HG03469 (cell line): ENCODE results near the gene LAMA2.
A peak's percentile ranks its signal among the peaks of the same experiment; 100 is the strongest.

Experiments
- ATAC-seq: cut with Tn5 transposase; IDR thresholded peaks from one replicate; pipeline ENCODE4 v1.9.1; 2021; ENCODE audit warnings: mild to moderate bottlenecking, moderate library complexity, moderate number of reproducible peaks; ENCODE audit not compliant: unreplicated experiment

The LAMA2 gene

DNA sequence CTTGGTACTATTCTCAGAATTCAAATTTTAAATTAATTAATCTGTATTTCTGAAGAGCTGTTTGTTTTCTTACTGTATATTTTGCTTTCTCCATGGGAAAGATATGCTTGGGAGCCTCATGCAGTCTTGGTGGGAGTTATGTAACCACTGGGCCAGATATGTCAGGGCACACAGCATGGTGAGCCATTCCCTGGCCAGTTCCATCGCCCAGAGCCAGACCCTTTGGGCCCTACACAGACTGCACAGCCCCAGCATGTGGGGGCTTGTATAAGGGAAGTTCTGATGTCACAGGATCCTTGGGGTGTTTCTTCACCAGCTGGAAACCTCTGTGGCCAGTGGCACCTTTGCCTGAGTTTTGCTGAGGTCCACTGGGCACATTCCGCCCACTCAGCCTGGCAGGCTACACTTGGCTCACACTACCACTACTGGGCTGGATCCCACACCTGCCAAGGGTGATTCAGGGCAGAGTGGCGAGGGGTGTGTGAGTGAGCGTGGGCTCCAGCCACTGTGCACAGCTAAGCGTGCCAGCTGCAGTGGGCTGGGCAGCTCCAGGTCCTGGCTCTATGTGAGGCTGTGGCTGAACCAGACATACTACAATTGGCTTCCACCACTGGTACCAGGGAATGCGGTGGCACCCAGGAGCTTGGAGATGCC is 533.5 kb downstream of the LAMA2 start:
- ATAC-seq: no peak

DNA sequence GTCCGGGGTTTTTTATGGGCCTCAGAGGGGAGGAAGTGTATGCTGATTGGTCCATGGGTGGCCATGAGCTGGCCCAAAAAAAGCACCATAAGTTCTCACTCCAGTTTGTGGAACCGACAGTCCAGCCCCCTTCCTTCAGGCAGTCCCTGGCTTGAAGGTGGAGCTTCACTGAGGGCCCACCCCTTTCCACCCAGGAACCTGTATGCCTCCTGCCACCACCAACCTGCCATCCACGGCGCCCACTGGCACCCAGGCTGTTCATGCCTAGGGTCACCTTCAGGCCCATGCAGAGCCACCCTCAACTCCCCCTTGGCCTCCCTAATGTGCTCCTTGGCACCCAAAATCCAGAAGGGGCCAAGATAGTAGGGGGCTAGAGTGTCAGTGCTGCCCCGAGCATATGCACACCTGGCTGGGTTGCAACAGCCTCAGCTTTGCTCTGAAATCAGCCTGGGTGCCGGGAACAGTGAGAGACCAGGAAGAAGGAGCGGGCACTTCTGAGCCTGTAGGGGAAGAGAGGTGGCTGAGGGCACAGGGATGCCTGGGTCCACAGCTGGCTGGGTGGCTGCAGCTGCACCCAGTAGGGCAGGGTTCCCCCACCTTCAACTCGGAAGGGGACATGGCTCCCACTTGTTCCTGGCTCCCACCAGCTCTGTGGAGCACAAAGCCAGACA is 534.6 kb downstream of the LAMA2 start:
- ATAC-seq: no peak

DNA sequence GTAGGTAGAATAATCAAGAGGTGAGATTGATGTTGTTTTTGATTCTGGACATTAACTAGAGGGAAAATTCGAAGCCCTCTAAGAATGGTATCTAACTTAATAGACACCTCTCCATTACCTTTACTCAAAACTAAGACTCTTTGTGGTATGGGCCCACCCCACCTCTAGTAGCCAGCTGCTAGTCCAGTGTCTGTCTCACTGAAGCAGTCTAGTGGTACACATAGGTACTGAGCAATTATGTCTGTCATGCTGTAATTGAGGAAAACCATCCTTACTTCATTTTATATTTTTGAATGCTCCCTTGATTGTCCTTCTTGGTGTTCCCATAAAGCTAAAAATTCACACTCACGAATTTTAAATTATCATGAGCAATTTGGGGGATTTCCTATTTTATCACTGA is 536.4 kb downstream of the LAMA2 start:
- no peak for ATAC-seq

DNA sequence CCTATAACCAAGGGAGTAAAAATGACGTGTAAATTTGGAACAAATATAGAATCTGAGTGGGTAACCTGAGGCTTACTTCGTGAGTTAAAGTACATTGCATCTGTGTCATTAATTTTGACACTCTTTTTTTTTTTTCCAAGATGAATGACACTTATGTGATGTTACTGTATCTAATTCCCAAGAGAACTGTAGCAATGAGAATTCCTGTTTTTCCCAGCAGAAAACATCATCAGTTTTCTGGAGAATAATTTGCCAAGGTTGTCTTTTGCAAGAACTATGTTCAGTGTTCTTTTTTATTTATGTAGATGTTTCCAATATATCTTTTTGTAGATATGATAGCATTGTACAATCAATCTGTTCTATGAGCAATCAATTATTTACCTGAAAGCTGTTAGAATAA is 543.4 kb downstream of the LAMA2 start:
- no peak for ATAC-seq

DNA sequence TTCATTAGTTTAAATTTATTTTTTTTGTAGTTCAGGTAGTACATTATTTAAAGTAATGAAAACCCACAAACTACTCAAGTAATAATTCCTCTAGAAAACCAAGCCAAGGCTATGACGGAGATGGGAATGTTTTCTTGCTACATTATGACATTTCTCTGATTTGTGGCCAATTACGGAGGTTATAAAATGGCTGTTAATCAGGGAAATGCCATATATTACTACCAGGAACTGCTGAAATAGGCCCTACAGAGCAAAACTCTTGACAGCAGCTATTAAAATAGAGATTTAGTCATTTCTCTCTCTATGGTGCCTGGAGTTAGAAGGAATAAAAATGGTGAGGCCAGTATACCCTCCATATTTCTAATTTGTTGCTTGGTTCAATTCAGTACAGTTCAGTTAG is 547.0 kb downstream of the LAMA2 start:
- ATAC-seq: no peak

DNA sequence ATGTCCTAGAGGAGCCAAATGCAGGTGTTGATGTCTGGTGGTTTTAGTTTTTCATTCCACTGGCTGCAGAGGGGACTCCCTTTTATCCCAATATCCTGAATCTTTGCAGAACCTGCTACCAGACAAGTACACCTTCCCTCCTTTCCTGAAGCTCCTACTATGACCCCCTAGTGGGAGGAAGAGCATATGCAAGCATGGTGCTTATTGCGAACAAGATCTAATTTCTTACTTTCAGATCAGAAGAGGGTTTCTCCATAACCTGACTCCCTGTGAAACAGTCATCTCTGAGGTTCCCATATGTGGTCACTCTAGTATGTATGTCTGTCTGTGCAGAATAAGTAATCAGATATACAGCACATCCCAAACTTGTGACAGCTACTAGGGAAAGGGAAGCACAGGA is 549.8 kb downstream of the LAMA2 start:
- no peak for ATAC-seq

- ATAC-seq: no peak
Measured at GRCh38 chr6:129434091-129434490, 551.2 kb downstream of the LAMA2 start.

- no peak for ATAC-seq
Measured at GRCh38 chr6:129440691-129441090, 557.8 kb downstream of the LAMA2 start.

GRCh38 chr6:129444683-129445082 is 561.7 kb downstream of the LAMA2 start:
- no peak for ATAC-seq

DNA sequence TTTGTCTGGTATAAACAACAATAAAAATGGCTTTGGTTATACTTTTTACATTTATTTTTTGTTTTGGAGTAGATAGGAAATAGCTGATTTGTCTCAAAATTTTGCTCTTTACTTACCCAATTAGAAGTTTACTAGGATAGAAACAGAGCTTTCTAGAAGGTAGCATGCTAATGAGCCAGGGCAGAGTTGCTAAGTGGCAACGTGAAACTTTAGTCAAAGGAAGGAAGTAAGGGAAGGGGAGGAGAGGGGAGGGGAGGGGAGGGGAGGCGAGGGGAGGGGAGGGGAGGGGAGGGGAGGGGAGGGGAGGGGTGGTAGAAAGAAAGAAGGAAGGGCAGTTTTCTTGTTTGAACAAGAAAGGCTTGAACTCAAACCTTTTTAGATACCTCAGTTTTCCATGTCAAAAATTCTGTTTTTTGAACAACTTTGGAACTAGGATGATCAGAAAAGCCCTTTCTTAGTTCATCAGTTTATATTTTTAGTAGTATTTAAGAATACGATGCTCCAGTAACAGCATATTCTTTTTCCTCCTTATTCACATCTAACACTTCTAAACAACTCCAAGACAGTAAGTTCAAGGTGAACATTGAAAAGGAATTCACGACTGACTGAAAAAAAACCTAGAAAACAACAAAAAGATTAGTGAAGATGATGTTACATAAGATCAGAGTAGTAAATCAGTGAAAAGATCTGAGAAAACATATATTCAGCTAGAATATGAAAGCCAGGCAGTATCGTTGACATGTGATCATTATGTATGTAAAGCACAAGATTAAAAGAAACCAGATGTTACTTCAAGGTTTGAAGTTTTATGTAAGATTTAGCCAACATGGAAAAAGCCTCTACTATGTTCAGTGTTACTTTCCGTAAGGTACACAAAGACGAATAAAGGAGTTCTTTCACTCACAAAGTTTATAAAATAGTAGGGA is 563.6 kb downstream of the LAMA2 start:
- no peak for ATAC-seq

- ATAC-seq: no peak
Measured at GRCh38 chr6:129447198-129447565, 564.2 kb downstream of the LAMA2 start.

DNA sequence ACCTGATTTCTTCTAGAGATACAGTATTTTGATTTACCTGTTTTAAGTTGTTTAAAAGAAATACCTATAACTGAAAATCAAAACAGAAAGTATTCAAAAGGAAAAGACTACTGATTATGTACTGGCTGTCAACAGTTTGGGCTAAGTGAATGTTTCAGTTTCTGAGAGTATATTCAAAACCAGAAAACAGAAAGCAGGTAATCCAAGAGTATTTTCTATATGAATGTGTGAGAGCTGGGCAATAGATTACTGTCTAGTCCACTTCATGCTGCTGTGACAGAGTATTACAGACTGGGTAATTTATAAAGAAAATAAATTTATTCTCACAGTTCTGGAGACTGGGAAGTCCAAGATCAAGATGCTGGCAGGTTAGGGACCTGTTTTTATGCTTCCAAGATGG is 566.0 kb downstream of the LAMA2 start:
- ATAC-seq: peak; percentile 100

DNA sequence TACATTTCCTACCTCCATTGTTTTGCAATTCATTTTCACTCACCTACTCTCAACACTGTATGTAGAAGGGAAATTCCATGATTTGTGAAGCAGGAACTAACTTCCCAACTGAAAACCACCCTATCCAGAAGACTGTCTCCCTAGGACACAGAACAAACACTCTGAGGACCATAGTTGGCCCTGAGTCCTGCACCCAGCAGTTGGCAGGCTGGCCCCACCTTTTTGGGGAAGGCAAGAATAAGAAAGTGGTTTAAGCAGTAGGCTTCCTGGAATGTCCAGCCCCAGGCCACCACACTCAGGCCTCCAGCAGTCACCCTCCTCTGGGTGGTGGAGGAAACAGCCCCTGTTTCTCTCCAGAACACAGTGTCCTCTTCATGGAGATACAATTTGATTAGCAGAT is 568.2 kb downstream of the LAMA2 start:
- ATAC-seq: no peak

- no peak for ATAC-seq
Measured at GRCh38 chr6:129453073-129453472, 570.1 kb downstream of the LAMA2 start.

DNA sequence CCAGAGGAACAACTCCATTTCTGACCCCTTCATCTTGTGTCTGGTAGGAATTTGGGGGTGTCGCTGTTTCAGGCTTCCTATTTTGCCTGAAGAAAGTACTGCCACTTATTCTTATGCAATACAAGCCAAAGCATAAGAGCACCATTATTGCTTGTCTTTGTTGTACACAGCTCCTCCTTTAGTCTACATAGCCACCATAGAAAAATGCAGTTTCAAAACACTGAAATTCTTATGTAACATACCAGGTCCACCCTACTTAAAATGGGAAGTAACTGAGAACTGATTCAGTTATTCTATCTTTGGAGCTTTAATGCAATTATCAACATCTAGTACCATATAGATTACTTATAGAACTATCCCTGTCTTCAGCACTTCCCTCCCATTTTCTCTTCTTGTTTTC is 571.5 kb downstream of the LAMA2 start:
- ATAC-seq: no peak

GRCh38 chr6:129455126-129455769 is 572.3 kb downstream of the LAMA2 start:
- no peak for ATAC-seq

- no peak for ATAC-seq
Measured at GRCh38 chr6:129460221-129460620, 577.3 kb downstream of the LAMA2 start.

DNA sequence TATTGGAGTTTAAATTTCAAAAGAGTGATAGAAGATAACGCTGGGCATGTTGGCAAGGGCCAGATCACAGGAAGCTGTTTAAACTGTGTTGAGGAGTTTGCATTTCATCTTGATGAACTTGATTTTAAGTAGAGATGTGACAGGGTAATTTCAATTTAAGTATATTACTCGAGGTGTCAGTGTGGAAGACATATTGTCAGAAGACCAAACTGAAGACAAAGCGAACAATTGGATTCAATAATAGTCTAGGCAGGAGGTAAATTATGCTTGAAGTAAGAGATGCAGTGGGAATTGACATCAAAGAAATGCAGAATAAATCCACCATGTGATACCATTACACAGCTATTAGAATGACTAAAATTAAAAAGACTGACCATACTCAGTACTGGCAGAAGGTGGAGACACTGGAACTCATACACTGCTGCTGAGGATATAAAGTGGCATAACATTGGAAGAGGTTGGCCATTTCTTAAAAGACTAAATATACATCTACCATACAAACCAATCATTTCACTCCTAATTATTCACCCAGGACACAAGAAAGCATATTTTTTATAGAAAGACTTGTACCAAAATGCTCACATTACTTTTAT is 586.2 kb downstream of the LAMA2 start:
- ATAC-seq: no peak

- ATAC-seq: no peak
Measured at GRCh38 chr6:129472239-129472638, 589.3 kb downstream of the LAMA2 start.

GRCh38 chr6:129473546-129473945 is 590.6 kb downstream of the LAMA2 start:
- no peak for ATAC-seq
